RPMI8226 (cell line): ENCODE measurements around the gene S100G.
A peak's percentile ranks its signal among the peaks of the same experiment; 100 is the strongest.

Source experiments
- DNase-seq: peaks from one replicate; pipeline ENCODE4 v3.0.0-alpha.2; 2015

Gene S100G

DNA sequence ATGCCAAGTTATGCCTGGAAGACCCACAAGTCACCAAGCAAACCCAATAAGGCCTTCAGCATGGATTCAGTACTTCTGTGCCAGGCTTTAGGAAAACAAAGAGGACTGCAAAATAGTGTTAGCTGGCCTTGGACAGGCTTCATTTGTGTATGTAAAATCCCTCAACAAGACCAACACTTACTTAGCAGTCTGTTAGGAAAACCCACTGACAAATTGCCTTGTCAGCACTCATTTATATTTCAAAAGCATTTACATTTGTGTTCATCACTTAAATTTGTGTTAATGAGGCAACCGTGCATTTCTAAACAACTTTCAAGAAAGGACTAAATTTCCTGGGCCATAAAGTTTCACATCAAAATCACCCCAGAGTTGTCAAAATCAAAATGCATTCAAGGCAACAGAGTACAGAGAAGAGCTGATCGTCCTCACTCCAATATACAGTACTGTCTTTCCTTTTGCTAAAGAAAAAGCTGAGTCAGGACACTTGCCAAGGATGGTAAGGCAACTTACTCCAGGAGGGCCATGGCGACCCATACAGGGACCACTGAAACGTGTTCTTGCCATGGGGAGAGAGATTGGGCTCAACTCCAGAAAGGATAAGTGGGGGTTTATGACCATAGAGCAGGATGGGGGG, 1.6 kb downstream of the S100G start:
- no peak for DNase-seq

GRCh38 chrX:16653424-16653823, 3.5 kb downstream of the S100G start:
- no peak for DNase-seq

DNA sequence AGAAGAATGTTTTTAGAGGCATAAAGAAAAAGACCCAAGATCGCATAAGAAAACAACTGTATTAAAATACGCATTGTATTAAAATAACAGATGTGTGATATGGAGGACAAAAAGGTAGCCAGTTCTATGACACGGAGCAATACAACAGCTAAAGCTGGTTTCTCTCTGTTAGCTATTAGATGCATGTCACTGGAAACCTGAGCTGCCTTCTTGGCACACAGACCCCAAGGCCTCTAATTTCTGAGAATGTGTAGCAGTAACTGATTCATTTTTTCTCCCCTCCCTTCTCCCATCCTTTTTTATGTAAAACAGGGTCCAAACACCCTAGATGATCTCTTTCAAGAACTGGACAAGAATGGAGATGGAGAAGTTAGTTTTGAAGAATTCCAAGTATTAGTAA, 4.1 kb downstream of the S100G start:
- no peak for DNase-seq

GRCh38 chrX:16658284-16658683, 8.3 kb downstream of the S100G start:
- no peak for DNase-seq

GRCh38 chrX:16659321-16659720, 9.4 kb downstream of the S100G start:
- no peak for DNase-seq

DNA sequence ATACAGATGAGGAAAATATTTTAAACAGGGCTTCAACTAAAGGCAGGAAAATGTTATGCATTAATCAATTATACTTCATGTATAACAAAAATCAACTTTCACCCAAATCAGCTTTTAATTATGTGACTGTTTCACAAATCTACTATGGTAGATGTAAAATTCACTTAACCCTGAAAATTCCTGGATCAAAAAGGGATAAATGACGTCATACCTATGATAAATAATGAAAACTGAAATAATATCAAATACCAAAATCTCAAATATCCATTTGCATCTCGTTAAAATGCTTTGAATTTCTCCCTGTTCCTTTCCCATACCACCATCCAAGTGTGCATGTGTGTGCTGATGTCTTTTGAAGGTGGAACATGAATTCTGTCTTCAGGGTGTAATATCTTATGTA, 11.5 kb downstream of the S100G start:
- no peak for DNase-seq

GRCh38 chrX:16662402-16662801, 12.4 kb downstream of the S100G start:
- DNase-seq, result no peak

- DNase-seq, result no peak
Measured at GRCh38 chrX:16664074-16664473, 14.1 kb downstream of the S100G start.

DNA sequence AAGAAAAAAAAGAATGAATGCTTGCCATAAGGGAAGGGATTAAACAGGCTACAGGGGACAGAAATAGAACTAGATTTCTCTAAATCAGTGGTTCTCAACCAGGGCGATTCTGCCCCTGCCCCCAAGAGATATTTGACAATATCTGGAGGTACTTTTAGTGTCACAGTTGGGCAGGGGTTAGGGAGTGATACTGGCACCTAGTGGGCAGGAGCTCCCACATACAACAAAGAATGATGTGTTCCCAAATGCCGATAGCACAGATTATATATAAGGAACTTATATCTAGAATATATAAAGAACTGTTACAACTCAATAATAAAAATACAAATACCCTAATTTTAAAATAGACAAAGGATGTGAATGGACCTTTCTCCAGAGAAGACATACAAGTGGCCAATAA, 14.7 kb downstream of the S100G start:
- DNase-seq, result no peak

GRCh38 chrX:16665089-16665488, 15.1 kb downstream of the S100G start:
- DNase-seq, result no peak

GRCh38 chrX:16666541-16666940, 16.6 kb downstream of the S100G start:
- no peak for DNase-seq

- DNase-seq, result peak; percentile 25
Measured at GRCh38 chrX:16671005-16671404, 21.0 kb downstream of the S100G start.

DNA sequence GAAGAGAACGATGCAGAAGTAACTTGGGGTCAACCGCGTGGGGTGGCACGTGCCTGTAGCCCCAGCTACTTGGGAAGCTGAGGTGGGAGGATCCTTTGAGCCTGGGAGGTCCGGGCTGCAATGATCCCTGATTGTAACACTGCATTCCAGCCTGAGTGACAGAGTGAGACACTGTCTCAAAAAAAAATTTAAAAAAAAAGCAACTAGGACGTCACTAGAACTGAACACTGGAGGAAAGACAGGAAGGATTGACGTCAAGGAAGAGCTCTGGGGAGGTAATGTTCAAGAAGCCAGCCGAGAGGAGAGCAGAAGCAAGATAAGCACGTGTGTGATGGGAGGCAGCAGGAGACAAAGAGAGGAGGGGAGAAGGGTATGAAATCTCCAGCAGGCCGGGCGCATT, 28.7 kb downstream of the S100G start:
- DNase-seq, result no peak

GRCh38 chrX:16683007-16683664, 33.2 kb downstream of the S100G start:
- DNase-seq, result no peak

- no peak for DNase-seq
Measured at GRCh38 chrX:16687514-16687913, 37.6 kb downstream of the S100G start.

GRCh38 chrX:16695079-16695676, 45.2 kb downstream of the S100G start:
- DNase-seq, result peak; percentile 48

DNA sequence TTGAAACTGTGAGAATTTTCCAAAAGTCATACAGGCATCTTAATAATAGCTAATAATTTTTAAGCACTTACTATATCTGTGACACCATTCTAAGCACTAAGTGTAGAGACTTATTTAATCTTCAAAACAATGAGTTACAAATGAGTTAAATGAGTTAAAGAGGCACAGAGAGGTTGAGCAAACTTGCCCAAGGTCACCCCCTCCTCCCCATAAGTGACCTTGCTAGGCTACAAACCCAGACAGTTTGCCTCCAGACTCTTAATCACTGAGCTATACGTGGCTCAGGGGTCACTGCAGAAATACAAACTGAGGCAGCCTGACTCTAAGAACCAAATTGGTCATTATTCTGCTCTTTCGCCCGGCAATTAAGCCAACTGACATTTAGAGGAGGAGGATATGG, 47.0 kb downstream of the S100G start:
- DNase-seq, result no peak

DNA sequence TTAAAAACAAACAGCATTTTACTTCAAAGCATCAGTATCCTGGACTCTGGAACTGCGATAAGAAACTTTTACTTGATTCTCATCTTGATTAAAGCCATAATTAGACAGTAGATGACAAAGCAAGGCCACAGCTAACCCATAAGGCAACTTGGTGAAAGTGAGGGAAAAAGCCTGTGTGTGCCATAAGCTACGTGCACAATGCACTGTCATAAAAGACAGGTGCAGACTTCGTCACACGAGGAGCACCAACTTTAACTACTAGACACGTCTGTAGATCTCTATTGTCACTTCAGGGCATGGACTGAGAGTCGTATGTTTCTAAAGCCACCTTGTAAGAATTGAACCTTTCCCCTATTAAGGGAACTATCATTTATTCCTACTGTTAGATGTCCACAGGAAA, 49.4 kb downstream of the S100G start:
- no peak for DNase-seq

- no peak for DNase-seq
Measured at GRCh38 chrX:16700734-16701133, 50.8 kb downstream of the S100G start.

GRCh38 chrX:16702700-16703599, 53.0 kb downstream of the S100G start:
- DNase-seq, result no peak
